ENCODE results near the gene FAM110A. TPM values are rescaled to one million over a fixed set of nuclear protein-coding genes. Genes with fewer than 3 reads are reported as not detected.

Gene FAM110A
- total RNA-seq, 1 donor from 2014 or later = 9.7 TPM

DNA sequence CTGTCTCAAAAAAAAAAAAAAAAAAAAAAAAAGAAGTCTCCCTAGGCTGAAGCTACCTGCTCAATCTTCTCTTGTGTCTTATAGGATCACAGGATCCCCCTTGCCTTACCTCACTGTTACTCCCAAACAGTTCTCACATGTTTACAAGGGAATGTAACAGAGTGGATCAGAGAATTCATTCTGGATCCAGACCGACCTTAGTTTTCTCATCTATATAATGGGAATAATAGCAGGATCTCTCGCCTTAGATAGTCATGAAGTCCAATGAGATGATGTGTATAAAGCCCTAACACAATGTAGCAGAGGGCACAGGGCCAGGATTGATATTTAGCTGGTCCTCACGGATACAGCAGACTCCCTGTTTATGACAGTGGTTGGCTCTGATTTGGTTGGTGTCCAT, 2.3 kb upstream of the FAM110A start:
- no peak overlapping the region for H3K4me3 ChIP-seq
- peaks cover 4 to 17% of the 10 kb centered on the region in 2 donors for H3K4me1 ChIP-seq
- no peaks in the 10 kb centered on the region for H3K36me3 ChIP-seq
- H3K27ac ChIP-seq = no peak overlapping the region
- DNase-seq (ENCODE audit: low spot score in 2 of 2) = no peak
- TF ChIP-seq, protein P1, sequence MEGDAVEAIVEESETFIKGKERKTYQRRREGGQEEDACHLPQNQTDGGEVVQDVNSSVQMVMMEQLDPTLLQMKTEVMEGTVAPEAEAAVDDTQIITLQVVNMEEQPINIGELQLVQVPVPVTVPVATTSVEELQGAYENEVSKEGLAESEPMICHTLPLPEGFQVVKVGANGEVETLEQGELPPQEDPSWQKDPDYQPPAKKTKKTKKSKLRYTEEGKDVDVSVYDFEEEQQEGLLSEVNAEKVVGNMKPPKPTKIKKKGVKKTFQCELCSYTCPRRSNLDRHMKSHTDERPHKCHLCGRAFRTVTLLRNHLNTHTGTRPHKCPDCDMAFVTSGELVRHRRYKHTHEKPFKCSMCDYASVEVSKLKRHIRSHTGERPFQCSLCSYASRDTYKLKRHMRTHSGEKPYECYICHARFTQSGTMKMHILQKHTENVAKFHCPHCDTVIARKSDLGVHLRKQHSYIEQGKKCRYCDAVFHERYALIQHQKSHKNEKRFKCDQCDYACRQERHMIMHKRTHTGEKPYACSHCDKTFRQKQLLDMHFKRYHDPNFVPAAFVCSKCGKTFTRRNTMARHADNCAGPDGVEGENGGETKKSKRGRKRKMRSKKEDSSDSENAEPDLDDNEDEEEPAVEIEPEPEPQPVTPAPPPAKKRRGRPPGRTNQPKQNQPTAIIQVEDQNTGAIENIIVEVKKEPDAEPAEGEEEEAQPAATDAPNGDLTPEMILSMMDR (IDR thresholded peaks at IDR 0.05) = no peak
- H3K27me3 ChIP-seq = no peaks in the 10 kb centered on the region
- intact Hi-C loops (cut with DNase I) = loop anchor here (5.0 to 10.0 kb wide), 5 partner anchors 424 to 1274 kb away; partner anchors contain the start of genes NSFL1C, RBCK1, SDCBP2 and STK35
- H3K9me3 ChIP-seq = no peaks in the 10 kb centered on the region

DNA sequence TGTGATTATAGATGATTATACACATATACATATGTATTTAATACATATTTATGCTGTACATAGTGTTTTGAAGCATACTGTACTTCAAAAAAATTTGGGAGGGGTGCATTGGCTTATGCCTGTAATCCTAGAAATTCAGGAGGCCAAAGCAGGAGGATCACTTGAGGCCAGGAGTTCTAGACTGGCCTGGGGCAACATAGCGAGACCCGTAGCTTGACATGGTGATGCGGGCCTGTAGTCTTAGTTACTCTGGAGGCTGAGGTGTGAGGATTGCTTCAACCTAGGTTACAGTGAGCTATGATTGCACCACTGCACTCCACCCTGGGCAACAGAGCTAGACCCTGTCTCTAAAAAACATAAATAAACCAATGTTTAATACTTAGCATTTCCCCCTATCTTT, 1.6 kb upstream of the FAM110A start:
- Histone ChIP-seq H3K4me1 (peaks cover 4 to 17% of the 10 kb centered on the region in 2 donors), H3K36me3 (no peaks in the 10 kb centered on the region), H3K4me3 (no peak overlapping the region), H3K27me3 (no peaks in the 10 kb centered on the region), H3K9me3 (no peaks in the 10 kb centered on the region), H3K27ac (no peak overlapping the region)
- no peak for DNase-seq (ENCODE audit: low spot score in 2 of 2)
- TF ChIP-seq, protein P1 (IDR thresholded peaks at IDR 0.05) = no peak
- intact Hi-C loops (cut with DNase I) = loop anchor here (2.0 to 10.0 kb wide), 7 partner anchors 179 to 1273 kb away; partner anchors contain the start of genes NSFL1C, PSMF1, RBCK1 and SDCBP2

DNA sequence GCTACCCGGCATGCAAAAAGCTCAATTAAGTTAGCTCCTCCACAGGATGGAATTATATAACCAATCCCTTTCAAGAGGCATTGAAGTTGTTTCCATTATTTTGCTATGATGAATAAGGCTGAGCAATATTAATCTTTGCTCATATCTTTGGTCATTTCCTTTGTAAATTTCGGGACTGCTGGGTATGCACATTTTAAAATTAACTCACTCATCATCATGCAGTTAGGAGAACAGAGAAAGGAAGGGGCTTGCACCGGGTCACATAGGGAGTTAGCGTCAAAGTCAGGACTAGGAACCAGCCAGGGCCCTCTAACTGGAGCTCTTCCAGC, 430 bp upstream of the FAM110A start:
- intact Hi-C loops (cut with DNase I) = loop anchor here (1.0 to 10.0 kb wide), 8 partner anchors 180 to 1272 kb away; partner anchors contain the start of genes CSNK2A1, NSFL1C, PSMF1 and RBCK1

DNA sequence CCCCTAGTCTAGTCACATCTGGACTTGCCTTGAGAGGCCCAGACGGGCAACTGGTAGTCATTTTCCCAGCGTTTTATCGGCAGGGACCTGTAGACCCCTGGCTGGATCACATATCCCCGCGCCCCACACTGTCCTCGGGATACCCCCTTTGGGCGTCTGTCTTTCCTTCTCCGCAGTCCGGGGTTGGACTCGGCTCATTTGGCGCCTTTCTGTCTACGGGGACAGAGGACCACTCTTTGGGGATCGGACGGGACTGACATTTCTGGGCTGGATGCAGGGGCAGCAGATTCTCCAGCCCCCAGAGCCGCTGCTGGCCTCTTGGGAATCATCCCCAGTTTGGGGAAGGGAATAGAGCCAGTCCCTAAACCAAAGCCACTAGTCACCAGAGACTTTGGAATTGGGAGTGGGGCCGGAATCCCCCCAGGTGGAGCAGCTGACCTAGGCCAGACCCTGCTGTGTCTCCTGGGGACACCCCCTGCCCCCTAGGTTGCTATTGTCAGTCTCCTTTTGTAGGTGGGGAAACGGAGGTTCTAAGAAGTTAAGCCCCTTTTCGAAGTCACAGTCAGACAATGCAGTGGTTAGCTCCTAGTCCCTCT, 734 bp downstream of the FAM110A start:
- Histone ChIP-seq H3K4me3 (peak overlapping the region; percentile 90), H3K9me3 (no peaks in the 10 kb centered on the region), H3K4me1 (peaks cover 4 to 17% of the 10 kb centered on the region in 2 donors), H3K27me3 (no peaks in the 10 kb centered on the region), H3K36me3 (no peaks in the 10 kb centered on the region), H3K27ac (peak overlapping the region; percentile 72 to 78)
- intact Hi-C loops (cut with DNase I) = loop anchor here (5.0 to 10.0 kb wide), 5 partner anchors 427 to 1271 kb away; partner anchors contain the start of genes NSFL1C, RBCK1, SDCBP2 and STK35
- TF ChIP-seq, protein P1 (IDR thresholded peaks at IDR 0.05) = no peak
- no peak for DNase-seq (ENCODE audit: low spot score in 2 of 2)

More for the DNA sequence above, 430 bp upstream of the FAM110A start:
- peak overlapping the region; percentile 90 for H3K4me3 ChIP-seq
- H3K4me1 ChIP-seq = peaks cover 4 to 17% of the 10 kb centered on the region in 2 donors
- no peaks in the 10 kb centered on the region for H3K9me3 ChIP-seq
- peak overlapping the region; percentile 72 to 78 for H3K27ac ChIP-seq
- H3K36me3 ChIP-seq = no peaks in the 10 kb centered on the region
- no peaks in the 10 kb centered on the region for H3K27me3 ChIP-seq
- no peak for DNase-seq (ENCODE audit: low spot score in 2 of 2)
- TF ChIP-seq, protein P1 (IDR thresholded peaks at IDR 0.05) = no peak

DNA sequence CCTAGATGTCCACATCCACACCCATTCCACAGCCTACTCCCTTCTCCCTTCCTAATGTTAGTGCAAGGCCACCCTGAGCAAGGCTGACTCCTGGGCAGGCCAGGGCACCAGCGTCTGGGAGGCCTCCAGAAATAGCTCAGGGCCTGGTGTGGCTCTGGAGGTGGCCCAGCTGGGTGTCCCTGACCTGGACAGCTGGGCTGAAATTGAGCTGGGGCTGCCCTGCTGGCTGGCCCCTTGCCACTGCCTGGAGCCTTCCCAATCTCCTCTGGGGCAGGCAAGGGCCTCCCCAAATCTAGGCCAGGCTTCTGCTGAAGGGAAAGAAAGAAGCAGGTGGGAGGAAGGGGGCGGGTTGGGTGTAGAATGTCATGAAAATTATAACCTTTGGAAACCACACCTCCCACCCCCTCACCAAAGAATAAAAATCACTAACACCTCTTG, 2.1 kb downstream of the FAM110A start:
- intact Hi-C loops (cut with DNase I) = loop anchor here (10.0 kb wide), 2 partner anchors 979 to 1269 kb away; partner anchors contain the start of gene STK35
- DNase-seq (ENCODE audit: low spot score in 2 of 2) = no peak
- Histone ChIP-seq H3K4me1 (peaks cover 4 to 17% of the 10 kb centered on the region in 2 donors), H3K27ac (peak overlapping the region in 1 of 2 donors; percentile 0), H3K4me3 (no peak overlapping the region), H3K9me3 (no peaks in the 10 kb centered on the region), H3K27me3 (no peaks in the 10 kb centered on the region), H3K36me3 (no peaks in the 10 kb centered on the region)
- TF ChIP-seq, protein P1 (IDR thresholded peaks at IDR 0.05) = no peak
